ENCODE measurements around the gene BORCS8.

GRCh38 chr19:19139876-19140229, 52.1 kb downstream of the BORCS8 start:
- no peak for TF ChIP-seq SUZ12 (IDR thresholded peaks at IDR 0.05; ENCODE audit: extremely low read depth, insufficient read depth, insufficient read length)
- TF ChIP-seq YY1 (IDR thresholded peaks at IDR 0.05; ENCODE audit: insufficient read depth, insufficient read length), result no peak
- no peak for TF ChIP-seq ZNF274 (IDR thresholded peaks at IDR 0.05; ENCODE audit: low read depth, low read length)

Measured in NT2/D1 (cell line).